HG03432 (cell line): ENCODE data around the gene C14orf180.

Source experiments
- ATAC-seq: cut with Tn5 transposase; IDR thresholded peaks from one replicate; pipeline ENCODE4 v1.9.1; 2021; ENCODE audit warnings: mild to moderate bottlenecking, moderate library complexity; ENCODE audit not compliant: unreplicated experiment

The C14orf180 gene

DNA sequence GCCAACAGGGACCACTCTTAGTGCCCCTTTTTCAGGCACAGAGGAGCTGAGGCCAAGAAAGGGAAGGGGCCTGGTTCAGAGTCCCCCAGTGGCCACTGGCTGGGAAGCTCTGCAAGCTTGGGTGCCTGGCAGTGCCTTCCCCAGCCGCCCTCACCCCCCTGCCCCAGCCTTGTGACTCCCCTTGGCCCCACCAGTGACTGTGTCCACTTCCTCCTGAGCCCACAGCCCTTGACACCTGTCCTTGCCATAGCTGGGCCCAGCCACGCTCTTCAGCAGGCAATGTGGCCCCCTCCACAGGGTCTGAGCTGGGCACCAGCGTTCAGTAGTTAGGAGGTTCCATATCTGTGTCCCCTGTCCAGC is 19.0 kb upstream of the C14orf180 start:
- ATAC-seq, result no peak

DNA sequence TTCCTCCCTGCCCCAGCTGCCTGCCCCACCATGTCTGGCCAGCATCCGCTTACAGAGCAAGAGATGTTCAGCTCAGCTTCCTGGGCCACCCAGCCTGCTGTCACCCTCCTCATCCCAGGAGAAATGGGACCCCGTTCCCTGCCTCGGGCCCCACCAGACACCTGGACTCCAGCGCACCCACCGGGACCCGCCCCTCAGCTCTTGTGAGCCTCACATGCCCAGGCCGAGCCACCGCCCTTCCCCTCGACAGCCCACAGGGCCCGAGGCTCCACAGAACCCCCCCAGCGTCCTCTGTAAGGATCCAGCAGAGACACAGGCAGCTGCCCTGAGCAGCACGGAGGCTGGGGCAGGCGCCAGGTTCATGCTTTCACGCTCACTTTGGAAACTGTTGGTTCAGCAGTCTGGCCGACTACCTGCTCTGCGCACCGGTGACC is 18.4 kb upstream of the C14orf180 start:
- no peak for ATAC-seq

DNA sequence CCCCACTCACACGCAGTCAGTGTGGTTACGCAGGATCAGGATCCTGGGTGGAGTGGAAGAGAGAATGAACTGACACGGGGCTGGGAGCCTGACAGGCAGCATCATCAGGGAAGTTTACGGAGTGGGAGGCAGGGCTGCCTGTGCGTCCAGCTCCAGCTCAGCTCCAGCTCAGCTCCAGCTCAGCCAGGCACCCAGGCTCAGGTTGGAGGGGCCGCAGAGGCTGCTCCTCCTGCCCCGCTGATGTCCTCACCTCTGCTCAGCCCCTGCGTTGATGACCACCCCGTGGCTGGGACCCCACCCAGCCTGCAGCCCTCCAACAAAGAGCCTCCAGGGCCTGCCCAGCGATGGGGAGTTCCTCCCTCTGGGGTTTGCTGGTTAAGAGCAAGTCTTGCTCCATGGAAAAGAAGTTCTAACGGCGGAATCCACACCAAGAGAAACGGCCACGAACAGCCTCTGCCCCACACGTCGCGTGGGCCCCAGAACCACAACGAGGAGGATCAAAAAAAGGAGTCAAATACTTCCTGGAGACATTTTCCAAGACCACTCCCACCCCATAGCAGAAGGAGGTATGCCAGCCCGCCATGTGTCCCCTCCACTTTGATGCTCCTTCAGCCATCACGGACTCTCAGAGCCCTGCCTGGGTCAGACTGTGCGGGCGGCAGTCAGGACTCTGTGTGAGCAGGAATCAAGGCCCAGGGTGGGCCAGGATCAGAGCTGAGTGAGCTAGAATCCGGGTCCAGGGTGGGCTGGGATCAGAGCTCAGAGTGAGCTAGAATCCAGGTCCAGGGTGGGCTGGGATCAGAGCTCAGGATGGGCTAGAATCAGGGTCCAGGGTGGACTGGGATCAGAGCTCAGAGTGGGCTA is 17.7 kb upstream of the C14orf180 start:
- no peak for ATAC-seq

DNA sequence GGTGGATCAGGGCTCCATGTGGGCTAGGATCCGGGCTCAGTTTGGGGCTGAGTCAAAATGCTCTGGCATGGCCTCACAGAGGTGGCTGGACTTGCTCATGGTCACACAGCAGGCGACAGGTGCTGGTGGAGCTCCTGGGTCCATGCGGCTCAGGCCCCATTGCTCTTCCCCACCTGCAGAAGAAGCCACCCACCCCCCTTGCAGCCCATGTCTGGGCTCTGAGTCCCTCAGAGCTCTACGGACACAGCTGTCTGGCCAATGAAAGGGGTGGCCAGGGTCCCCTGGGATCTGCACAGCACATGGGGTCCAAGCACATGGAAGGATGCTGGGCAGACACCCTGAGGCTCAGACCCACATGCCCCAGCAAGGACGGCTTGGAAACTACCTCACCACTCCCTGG is 17.0 kb upstream of the C14orf180 start:
- no peak for ATAC-seq

DNA sequence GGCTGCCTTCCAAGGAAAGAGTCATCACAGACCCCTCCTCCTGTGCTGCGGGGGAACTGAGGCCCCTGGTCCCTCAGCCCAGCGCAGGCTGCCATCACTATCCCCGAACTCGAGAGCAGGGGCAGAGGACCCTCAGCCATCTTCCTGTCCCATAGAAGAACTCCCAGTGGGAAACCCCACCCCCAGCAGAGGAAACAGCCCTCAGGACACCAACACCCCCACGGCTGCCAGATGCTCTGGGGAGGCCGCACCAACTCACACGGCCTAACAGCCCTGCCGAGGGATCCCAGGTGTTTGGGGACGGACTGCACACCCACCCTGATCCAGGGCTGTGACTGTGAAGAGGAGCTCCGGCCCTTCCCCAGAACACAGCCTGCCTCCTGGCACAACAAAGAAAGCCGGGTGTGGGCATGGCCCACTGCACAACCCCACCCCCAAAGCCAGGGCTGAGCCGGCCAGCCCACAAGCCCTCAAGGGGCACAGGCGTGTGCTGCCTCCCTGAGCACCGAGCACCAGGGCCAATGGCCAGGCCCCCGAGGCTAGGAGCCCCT is 16.3 kb upstream of the C14orf180 start:
- ATAC-seq, result no peak

DNA sequence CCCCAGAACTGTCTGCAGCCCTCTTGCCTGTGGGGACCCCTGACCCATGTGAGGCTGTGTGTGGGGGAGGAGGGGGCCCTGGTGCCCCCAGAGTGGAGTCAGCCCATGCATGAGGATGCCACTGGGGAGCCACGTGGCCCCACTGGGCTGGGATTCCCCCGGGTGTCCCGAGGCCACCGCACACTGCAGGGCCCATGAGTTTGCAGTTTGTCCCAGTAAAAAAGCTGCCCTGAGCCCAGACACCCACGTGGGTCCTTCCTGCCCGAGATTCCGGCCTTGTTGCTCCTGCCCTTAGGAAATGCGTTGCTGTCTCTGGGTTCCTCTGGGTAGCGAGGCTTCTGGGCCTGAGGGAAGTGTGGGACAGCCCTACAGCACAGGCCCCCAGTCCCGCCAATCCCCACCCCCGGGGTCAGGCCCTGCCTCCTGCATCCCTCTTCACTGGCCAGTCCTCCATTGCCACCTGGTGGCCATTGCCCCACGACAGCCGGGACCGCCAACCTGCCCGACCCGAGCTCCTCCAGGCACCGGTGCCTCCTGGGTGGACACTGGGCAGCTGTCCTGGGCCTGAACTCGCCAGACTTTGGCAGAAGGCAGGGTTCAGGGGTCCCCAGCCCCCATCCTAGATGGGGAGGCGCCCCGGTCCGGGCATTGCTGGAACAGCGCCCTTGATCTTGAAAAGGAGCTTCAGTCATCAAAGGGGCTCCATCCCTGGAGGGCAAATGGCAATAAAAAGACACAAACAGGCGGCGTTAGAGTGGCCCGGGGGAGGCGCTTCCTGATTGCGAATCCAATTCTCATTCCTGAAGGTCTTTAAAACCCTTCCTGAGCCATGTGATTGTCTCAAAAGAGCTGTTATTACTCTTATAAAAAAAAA is 15.6 kb upstream of the C14orf180 start:
- no peak for ATAC-seq

DNA sequence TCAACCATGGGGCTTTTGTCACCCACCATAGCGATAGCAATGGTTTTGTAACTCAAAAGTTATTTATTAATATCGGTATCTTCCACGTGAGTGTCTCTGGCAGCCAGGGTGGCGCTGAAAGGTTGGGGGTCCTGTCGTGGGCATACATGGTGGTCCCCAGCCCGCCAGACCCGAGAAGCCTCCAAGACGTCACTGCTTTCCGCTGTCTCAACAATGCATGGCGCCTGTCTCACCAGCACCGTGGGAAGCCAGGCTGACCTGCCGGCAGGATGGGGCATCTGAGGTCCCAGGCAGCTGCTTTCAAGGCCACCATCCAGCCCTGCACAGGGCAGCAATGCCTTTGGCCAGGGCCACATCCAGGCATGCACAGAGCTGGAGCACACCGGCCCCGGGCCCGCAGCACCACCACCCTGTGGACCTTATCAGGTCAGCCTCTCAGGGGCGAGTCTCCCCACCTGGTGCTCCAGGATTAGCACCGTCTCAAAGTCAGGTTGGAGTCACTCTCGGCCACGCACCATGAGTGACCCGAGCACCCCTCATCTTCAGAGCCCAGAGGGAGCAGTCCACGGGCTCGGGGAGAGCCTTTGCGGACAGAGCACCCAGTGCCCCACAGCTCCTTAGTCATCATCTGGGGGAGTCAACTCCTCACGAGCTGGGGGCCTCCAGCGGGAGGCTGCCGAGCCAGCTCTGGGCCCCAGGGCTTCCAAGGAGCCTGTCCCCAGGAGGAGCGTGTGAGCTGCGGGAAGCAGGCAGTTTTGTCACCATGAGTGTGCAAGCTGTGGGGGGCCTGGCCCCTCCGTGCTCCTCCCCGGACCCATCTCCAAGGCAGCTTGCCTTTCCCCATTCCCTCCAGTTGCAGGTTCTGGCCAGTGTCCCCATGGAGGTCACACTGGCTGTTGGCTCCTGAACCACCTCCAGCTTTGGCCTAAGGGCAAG is 14.6 kb upstream of the C14orf180 start:
- ATAC-seq, result no peak

DNA sequence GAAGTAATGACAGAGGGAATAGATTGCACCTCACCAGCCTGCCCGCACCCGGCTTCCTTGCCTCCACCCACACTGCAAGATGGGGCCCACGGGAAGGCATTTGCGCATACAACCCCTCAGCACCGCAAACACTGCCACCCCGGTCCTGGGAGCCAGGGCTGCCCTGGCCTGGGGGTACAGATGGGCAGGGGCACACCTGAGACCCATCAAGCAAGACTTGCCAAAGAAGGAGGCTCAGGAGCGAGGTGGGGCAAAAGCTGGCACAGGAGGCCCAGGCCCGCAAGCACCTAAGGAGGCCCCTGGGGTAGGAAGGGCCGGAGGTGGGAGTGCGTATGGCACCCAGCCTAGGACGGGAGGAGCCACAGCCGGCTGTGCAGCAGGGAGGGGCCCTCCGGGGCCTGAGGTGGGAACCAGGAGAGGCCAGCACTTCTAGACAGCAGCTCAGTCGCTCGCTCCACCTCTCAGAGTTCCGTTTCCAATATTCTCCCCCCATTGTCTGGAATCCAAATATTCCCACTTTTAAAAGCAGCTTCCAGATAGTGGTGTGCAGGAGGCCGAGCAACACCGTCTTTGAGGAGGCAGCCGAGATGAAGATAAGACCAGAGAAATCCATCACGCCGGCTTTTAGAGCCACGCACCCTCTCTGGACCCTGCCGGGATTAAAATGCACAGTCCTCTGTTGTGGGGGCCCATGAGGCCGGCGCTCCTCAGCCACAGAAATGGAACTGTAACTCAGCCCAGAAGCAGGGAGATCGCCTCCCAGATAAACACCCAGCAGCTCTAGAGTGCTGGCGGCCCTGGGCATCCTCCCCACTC is 12.2 kb upstream of the C14orf180 start:
- ATAC-seq, result no peak

DNA sequence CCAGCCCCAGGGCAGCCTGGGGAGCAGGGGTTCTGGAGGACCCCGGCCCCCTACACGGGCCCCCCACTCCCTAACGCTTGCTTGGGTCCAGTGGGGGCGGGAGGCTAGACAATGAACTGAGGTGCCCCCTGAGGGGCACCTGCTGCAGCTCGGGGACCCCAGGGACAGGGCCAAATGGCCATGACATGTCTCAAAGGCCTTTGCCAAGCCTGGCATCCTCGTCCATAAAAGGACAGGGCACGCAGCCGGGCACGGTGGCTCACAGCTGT is 11.7 kb upstream of the C14orf180 start:
- ATAC-seq, result no peak

DNA sequence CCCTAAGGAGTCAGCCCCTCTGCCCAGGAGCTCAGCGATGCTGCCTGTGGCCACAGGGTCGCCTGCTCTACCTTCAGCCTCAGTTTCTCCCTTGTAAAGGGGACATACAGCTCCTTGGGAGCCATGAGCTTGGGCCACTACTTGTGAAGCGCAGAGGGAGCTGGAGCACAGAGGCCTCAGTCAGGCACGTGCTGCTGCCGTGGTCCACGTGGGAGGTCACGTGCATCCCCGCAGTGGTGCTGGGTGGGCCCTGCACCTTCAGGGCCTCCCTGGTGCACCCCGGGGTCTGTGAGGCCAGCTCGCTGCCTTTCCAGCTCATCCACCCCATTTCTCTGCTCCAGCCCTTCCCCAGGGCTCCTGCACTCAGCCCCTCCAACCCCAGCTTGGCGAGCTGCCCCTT is 10.9 kb upstream of the C14orf180 start:
- ATAC-seq, result no peak

DNA sequence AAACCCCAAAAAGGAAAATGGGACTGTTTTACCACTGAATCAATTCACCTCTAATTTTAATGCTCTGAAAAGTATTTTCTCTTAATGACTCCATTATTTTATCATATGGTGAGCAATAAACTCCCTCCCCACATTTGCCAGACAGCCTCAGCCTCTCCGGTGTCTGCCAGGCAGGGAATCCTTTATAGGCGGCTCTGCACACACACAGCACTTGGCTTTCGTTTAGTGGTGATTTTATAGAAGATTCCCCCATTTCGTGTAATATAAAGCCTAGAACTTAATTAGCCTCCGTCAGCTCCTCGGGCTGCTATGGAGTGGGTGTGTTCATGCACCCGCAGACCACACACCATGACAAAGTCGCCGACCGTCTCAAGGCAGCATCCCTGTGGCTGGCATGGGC is 10.1 kb upstream of the C14orf180 start:
- no peak for ATAC-seq

DNA sequence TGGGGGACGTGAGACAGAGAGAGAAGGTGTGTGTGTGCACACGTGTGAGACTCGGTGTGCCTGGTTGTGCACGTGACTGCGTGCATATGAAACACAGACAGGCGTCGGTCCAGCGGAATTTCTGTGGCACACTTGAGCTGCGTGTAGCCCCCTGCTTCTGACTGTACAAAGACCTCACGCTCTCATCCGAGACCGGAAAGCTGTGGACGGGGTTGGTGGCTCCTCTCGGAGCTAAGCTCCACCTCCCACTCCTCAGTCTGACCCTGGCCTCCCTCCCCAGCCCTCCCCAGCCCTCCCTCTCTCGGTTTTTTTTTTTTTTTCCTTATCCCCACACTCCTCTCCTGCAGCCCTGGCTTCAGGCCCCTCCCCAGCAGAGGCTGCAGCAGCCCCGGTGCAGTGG is 8.3 kb upstream of the C14orf180 start:
- no peak for ATAC-seq

DNA sequence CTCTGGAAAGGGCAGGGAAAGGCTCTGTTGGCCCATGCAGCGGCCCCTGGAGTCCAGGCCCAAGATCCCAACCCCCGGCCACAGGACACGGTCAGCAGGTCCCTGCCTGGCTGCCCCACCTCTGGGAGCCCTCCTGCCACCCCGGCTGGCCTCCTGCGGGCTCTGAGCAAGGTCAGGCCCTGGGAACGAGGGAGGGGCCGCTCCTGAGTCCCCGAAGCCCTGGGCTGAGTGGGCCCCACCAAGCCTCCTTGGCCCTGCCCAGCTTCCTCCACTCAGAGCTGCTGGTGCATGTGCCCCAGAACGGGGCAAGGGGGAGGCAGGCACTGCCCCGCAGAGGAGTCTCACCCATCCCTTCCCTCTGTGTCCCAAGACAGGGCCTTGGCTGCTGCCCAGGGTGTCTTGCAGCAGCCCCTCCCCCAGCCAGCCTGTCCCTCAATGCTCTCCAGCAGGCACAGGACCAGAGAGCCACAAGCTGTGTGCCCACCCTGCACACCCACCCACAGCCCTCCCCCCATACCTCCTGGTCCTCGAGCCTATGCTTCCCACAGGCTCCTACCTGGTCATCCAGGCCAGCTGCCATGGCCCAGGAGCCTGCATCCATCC is 7.4 kb upstream of the C14orf180 start:
- ATAC-seq, result no peak

DNA sequence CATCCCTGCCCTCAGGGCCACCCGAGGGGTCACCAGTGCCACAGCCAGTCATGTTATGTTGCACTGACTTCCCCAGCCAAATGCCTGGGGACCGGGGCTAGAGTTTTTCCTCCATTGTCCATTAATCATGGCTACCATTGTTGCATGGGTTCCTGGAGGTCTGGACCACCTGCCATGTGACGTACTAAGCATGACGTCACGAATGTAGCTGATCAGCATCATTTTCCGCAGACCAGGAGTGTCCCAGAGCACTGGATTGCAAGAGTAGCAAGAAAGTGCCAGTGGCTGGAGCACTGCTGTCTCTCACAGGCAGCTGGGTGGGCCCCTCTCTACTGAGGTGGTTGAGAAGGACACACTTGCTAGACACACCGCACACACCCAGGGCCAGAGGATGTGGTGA is 6.9 kb upstream of the C14orf180 start:
- no peak for ATAC-seq

DNA sequence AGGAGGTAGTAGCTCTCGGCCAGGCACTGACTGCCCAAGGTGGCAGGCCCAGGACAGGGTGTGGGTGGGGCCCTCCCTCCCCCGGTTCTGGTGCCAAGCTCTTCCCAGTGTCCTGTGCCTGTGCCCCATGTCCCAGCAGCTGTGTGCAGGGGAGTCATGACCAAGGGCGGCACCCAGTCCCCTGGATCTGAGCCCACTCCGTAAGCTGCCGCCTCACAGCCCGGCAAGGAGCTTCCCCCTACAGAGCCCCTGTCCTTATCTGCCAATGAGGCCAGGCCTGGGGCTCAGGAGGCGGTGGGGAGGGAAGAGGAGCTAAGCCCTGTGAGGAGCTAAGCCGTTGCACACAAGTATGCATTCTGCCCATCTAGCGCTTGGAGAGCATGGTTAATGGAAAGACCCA is 5.6 kb upstream of the C14orf180 start:
- no peak for ATAC-seq

DNA sequence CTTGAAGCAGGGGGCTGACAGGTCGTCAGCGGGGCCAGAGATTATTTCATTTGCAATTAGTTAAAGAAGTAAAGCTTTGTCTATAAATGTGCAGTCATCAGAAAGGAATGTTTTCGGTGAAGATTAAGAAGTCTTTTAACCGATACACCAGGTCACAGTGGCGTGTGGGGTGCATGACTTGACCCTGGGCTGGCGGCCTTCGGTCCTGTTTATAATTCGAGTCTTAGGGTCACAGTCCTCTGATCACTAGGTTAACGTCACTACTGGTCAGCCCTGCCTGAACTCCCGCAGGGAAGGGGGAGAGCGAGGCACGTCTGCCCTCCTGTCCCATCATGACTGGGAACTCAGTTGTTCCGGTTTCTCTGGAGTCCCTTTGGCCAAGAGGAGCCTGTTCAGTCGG is 5.0 kb upstream of the C14orf180 start:
- no peak for ATAC-seq

DNA sequence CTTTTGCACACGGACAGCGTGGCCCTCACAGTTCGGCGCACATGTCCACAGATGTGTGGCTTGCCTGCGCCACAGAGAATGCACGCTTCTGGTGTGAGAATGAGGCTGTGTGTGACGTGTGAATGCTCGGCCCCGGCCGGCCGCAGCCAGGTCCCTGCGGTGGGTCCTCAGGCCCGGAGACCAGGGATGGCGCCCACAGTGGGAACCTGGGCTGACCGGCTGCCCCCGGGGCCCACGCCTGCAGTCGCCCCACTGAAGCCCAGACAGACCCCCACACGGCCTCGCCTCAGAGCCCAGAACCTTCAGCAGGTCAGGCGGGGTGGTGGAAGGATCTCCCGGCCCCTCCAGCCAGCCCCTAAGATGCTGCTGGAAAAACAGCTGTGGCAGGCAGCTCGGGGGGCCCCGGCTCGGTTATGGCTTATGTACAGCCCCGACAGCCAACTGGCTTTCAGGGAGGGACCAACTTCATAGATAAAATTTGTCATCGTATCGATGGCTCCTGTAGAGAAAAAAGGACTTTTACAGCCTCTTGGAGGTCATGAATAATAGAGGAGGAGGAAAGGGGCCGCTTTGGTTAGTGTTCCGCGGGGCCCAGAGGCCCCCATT is 4.5 kb upstream of the C14orf180 start:
- no peak for ATAC-seq

DNA sequence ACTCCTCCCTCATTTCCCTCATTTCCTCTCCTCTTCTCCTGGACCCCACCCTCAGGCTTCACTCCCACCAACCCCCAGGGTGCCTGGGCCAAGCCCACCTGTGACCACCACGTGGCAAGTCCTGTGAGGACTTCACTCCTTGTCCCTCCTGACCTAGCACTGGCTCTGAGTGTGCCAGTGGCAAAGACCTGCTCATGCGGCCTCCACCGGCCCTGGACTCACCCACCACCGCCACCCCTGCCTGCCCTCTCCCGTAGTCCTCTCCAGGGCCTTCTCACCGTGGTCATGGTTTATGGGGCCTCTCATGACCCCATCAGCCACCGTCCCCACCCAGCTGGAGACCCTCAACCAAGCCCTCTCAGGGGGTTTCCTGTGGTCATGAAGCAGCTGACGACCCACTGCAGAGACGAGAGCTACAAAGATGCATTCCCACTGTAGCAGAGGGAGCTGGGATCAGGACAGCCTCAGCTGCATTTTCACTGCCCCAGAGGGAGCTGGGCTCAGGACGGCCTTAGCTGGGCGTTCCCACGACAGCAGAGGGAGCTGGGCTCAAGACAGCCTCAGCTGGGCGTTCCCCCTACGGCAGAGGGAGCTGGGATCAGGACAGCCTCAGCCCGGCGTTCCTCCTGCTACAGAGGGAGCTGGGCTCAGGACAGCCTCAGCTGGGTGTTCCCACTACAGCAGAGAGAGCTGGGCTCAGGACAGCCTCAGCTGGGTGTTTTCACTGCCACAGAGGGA is 3.2 kb upstream of the C14orf180 start:
- ATAC-seq, result no peak

DNA sequence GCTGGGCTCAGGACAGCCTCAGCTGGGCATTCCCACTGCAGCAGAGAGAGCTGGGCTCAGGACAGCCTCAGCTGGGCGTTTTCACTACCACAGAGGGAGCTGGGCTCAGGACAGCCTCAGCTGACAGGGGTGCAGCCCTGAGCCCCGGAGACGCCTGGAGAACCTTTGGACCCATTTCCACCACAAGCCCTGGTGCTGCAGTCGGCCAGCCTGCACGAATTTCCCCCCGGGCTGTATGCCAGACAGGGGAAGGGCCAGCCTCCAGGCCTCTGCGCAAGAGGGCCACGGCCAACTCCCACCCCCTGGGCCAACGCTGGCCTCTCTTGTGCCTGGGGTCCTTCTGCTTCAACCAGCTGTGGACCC is 2.6 kb upstream of the C14orf180 start:
- no peak for ATAC-seq
